ENCODE data around the gene HOXD10.

The HOXD10 gene

DNA sequence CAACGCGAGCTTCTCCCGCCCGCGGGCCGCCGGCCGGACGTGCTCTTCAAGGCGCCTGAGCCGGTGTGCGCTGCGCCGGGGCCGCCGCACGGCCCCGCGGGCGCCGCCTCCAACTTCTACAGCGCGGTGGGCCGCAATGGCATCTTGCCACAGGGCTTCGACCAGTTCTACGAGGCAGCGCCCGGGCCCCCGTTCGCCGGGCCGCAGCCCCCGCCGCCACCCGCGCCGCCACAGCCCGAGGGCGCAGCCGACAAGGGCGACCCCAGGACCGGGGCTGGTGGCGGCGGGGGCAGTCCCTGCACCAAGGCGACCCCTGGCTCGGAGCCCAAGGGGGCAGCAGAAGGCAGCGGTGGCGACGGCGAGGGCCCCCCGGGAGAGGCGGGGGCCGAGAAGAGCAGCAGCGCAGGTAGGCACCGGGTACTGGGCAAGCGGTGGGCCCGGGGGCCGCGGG, 8.8 kb upstream of the HOXD10 start:
- no peak for DNase-seq (ENCODE audit: low read depth in 2 of 2)

GRCh38 chr2:176109192-176109901, 7.2 kb upstream of the HOXD10 start:
- no peak for DNase-seq (ENCODE audit: low read depth in 2 of 2)

DNA sequence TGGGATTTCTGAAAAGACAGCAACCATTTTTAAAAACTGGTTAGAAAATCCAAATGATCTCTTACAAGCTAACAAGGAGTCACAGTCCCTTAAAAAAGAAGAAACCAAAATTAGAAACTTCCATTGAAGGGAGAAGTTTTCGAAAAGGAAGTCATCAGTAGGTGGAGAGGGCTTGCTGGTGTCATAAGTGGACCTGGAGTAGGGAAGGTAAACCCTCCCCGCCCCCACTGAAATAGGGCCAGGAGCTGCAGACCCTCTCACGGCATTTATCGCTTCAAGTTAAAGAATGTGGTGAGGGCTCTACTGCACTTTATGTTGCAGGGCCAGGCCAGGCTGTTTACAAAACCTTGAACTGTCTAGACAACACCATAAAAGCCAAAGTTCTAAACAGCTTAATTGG, 6.6 kb upstream of the HOXD10 start:
- DNase-seq (ENCODE audit: low read depth in 2 of 2), result no peak

GRCh38 chr2:176110415-176111308, 5.9 kb upstream of the HOXD10 start:
- no peak for DNase-seq (ENCODE audit: low read depth in 2 of 2)

- no peak for DNase-seq (ENCODE audit: low read depth in 2 of 2)
These were observed 5.3 kb upstream of the HOXD10 start for GRCh38 chr2:176111309-176111663.

DNA sequence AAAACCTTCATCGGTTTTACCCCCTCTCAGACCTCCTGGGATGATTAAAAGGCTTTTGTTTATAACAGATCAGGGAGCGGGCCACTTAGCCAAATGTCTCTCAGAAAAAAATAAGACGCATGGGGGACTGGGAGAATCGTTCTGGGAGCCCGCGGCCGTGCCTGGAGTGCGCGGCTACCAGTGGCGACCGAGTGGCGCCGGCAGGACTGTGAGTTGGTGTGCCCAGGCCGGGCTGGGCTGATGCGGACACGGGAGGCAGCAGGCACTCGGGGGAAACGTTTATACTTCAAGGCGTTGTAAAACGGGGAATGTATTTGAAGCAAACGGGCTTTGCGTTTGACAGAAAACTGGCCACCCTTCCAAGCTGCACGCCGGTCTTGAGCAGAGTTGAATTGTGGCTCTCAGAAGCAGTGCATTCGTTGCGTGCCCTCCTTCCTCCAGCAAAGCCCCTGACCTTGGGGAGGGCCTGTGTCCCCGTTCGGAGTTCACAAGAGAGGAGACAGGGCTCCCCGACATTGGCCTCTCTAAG, 4.7 kb upstream of the HOXD10 start:
- no peak for DNase-seq (ENCODE audit: low read depth in 2 of 2)

GRCh38 chr2:176112375-176113302, 3.9 kb upstream of the HOXD10 start:
- no peak for DNase-seq (ENCODE audit: low read depth in 2 of 2)

GRCh38 chr2:176114120-176114929, 2.3 kb upstream of the HOXD10 start:
- no peak for DNase-seq (ENCODE audit: low read depth in 2 of 2)

- DNase-seq (ENCODE audit: low read depth in 2 of 2), result no peak
These were observed 1.5 kb upstream of the HOXD10 start for GRCh38 chr2:176114930-176115625.

GRCh38 chr2:176117162-176117822, 714 bp downstream of the HOXD10 start:
- no peak for DNase-seq (ENCODE audit: low read depth in 2 of 2)

DNA sequence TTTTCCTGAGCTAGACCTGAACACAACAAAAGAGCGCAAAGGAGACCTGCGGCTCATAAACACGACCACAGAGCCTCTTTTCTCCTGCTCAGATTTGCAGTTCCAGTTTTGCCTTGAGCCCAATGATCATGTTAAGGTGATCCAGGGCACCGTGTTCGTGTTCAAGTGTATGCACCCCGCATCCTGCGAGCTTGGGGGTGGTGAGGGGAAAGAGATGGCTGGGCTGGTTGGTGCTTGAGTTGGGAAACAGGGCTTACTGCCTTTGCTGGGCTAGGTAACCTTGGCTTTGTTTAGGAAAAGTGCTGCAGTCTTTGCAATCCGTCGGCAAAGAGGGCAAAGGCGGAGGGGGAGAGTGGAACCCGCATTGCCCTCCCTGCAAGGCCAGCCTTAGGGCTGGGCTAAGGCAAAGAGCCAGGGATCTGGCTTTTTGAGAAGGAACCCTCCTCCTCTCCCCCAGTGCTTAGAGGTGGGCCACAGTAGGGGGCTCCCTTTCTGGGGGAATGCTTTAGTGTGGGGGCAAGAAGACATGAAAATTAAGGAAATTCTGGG, 1.3 kb downstream of the HOXD10 start:
- no peak for DNase-seq (ENCODE audit: low read depth in 2 of 2)

DNA sequence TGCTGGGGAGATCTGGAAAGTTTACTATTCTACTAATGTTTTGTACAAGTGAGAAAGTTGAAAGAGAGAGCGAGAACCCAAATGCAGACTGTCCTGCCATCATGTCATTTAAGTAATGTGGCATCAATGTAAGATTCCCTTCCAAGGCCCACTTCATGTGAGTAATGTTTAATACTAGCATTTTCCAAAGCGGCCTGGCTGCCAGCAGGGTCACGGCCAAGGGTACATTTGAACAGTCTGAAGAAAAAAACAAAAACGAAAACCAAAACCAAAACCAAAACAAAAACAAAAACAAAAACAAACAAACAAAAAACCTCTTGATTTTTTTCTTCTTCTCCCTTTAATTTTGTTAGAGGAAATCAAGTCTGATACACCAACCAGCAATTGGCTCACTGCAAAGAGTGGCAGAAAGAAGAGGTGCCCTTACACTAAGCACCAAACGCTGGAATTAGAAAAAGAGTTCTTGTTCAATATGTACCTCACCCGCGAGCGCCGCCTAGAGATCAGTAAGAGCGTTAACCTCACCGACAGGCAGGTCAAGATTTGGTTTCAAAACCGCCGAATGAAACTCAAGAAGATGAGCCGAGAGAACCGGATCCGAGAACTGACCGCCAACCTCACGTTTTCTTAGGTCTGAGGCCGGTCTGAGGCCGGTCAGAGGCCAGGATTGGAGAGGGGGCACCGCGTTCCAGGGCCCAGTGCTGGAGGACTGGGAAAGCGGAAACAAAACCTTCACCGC, 2.2 kb downstream of the HOXD10 start:
- DNase-seq (ENCODE audit: low read depth in 2 of 2), result no peak

GRCh38 chr2:176120364-176121189, 4.0 kb downstream of the HOXD10 start:
- no peak for DNase-seq (ENCODE audit: low read depth in 2 of 2)

GRCh38 chr2:176121190-176122051, 4.8 kb downstream of the HOXD10 start:
- DNase-seq (ENCODE audit: low read depth in 2 of 2), result no peak

GRCh38 chr2:176122052-176122682, 5.6 kb downstream of the HOXD10 start:
- DNase-seq (ENCODE audit: low read depth in 2 of 2), result peak in 1 of 2 experiments; percentile 67

DNA sequence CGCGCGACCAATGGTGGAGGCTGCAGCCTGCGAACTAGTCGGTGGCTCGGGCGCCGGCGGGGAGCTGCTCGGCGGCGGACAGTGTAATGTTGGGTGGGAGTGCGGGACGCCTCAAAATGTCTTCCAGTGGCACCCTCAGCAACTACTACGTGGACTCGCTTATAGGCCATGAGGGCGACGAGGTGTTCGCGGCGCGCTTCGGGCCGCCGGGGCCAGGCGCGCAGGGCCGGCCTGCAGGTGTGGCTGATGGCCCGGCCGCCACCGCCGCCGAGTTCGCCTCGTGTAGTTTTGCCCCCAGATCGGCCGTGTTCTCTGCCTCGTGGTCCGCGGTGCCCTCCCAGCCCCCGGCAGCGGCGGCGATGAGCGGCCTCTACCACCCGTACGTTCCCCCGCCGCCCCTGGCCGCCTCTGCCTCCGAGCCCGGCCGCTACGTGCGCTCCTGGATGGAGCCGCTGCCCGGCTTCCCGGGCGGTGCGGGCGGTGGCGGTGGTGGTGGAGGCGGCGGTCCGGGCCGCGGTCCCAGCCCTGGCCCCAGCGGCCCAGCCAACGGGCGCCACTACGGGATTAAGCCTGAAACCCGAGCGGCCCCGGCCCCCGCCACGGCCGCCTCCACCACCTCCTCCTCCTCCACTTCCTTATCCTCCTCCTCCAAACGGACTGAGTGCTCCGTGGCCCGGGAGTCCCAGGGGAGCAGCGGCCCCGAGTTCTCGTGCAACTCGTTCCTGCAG, 6.3 kb downstream of the HOXD10 start, which contains the start of gene HOXD9:
HOXD9 (plus strand) TSS at position 37 of the 728 bp plus-strand sequence; CDS start at position 87, 50 bp downstream.
- no peak for DNase-seq (ENCODE audit: low read depth in 2 of 2)
